Measurements from ENCODE around the gene CCDC112.

CCDC112 gene

GRCh38 chr5:115335301-115335700 is 38.8 kb upstream of the CCDC112 start:
- Histone ChIP-seq H3K4me2 (ENCODE audit: low read length) (no peak overlapping the region), H3K9me2 (ENCODE audit: low read depth, low read length) (no peaks in the 10 kb centered on the region), H2AFZ (ENCODE audit: low read length) (no peak overlapping the region), H3K27me3 (ENCODE audit: insufficient read depth, low read length) (no peaks in the 10 kb centered on the region), H3F3A (ENCODE audit: insufficient read depth, low read length) (no peaks in the 10 kb centered on the region), H3K79me2 (ENCODE audit: insufficient read depth, low read length) (no peaks in the 10 kb centered on the region), H3K4me3 (ENCODE audit: low read depth, low read length, poor library complexity, severe bottlenecking) (no peak overlapping the region), H3K4me1 (ENCODE audit: insufficient read depth, low read length, severe bottlenecking) (no peaks in the 10 kb centered on the region), H3K36me3 (ENCODE audit: insufficient read depth, low read length) (no peaks in the 10 kb centered on the region), H3K9ac (ENCODE audit: low read length) (no peak overlapping the region), H3K9me3 (ENCODE audit: low read length) (no peaks in the 10 kb centered on the region), H3K27ac (ENCODE audit: low read depth, low read length, poor library complexity, severe bottlenecking) (no peak overlapping the region), H4K20me1 (ENCODE audit: insufficient read depth, low read length) (no peaks in the 10 kb centered on the region)
- TF ChIP-seq EZH2 (IDR thresholded peaks at IDR 0.05; ENCODE audit: borderline replicate concordance, low read length) (no peak), CTCF (IDR thresholded peaks at IDR 0.05; ENCODE audit: low read length) (no peak)

GRCh38 chr5:115333164-115333563 is 36.7 kb upstream of the CCDC112 start:
- no peak overlapping the region for H3K4me2 ChIP-seq (ENCODE audit: low read length)
- H2AFZ ChIP-seq (ENCODE audit: low read length) = no peak overlapping the region

GRCh38 chr5:115330830-115331229 is 34.4 kb upstream of the CCDC112 start:
- TF ChIP-seq EZH2 (IDR thresholded peaks at IDR 0.05; ENCODE audit: borderline replicate concordance, low read length) (no peak), CTCF (IDR thresholded peaks at IDR 0.05; ENCODE audit: low read length) (no peak)
- H3K27ac ChIP-seq (ENCODE audit: low read depth, low read length, poor library complexity, severe bottlenecking) = no peak overlapping the region

More at GRCh38 chr5:115333164-115333563, 36.7 kb upstream of the CCDC112 start:
- peaks cover 15% of the 10 kb centered on the region for H3K4me1 ChIP-seq (ENCODE audit: insufficient read depth, low read length, severe bottlenecking)
- no peaks in the 10 kb centered on the region for H3K9me3 ChIP-seq (ENCODE audit: low read length)
- H3K27me3 ChIP-seq (ENCODE audit: insufficient read depth, low read length) = no peaks in the 10 kb centered on the region
- TF ChIP-seq CTCF (IDR thresholded peaks at IDR 0.05; ENCODE audit: low read length) = no peak
- no peak for TF ChIP-seq EZH2 (IDR thresholded peaks at IDR 0.05; ENCODE audit: borderline replicate concordance, low read length)
- H3K4me3 ChIP-seq (ENCODE audit: low read depth, low read length, poor library complexity, severe bottlenecking) = no peak overlapping the region
- no peaks in the 10 kb centered on the region for H3K9me2 ChIP-seq (ENCODE audit: low read depth, low read length)
- H3K9ac ChIP-seq (ENCODE audit: low read length) = no peak overlapping the region
- H3K79me2 ChIP-seq (ENCODE audit: insufficient read depth, low read length) = no peaks in the 10 kb centered on the region
- no peaks in the 10 kb centered on the region for H4K20me1 ChIP-seq (ENCODE audit: insufficient read depth, low read length)
- H3F3A ChIP-seq (ENCODE audit: insufficient read depth, low read length) = no peaks in the 10 kb centered on the region
- no peak overlapping the region for H3K27ac ChIP-seq (ENCODE audit: low read depth, low read length, poor library complexity, severe bottlenecking)
- H3K36me3 ChIP-seq (ENCODE audit: insufficient read depth, low read length) = no peaks in the 10 kb centered on the region

More at GRCh38 chr5:115330830-115331229, 34.4 kb upstream of the CCDC112 start:
- H4K20me1 ChIP-seq (ENCODE audit: insufficient read depth, low read length) = no peaks in the 10 kb centered on the region
- no peak overlapping the region for H3K9ac ChIP-seq (ENCODE audit: low read length)
- H3K9me3 ChIP-seq (ENCODE audit: low read length) = no peaks in the 10 kb centered on the region
- no peak overlapping the region for H3K4me3 ChIP-seq (ENCODE audit: low read depth, low read length, poor library complexity, severe bottlenecking)
- no peaks in the 10 kb centered on the region for H3K79me2 ChIP-seq (ENCODE audit: insufficient read depth, low read length)
- H3K9me2 ChIP-seq (ENCODE audit: low read depth, low read length) = no peaks in the 10 kb centered on the region
- H3K4me2 ChIP-seq (ENCODE audit: low read length) = no peak overlapping the region
- H2AFZ ChIP-seq (ENCODE audit: low read length) = no peak overlapping the region
- H3K27me3 ChIP-seq (ENCODE audit: insufficient read depth, low read length) = no peaks in the 10 kb centered on the region
- H3F3A ChIP-seq (ENCODE audit: insufficient read depth, low read length) = no peaks in the 10 kb centered on the region
- no peaks in the 10 kb centered on the region for H3K36me3 ChIP-seq (ENCODE audit: insufficient read depth, low read length)
- peaks cover 15% of the 10 kb centered on the region for H3K4me1 ChIP-seq (ENCODE audit: insufficient read depth, low read length, severe bottlenecking)
